Kidney epithelial cell (primary cell): ENCODE measurements around the gene B4GALT3. TPM values are rescaled to one million over a fixed set of nuclear protein-coding genes. Genes with fewer than 3 reads are reported as not detected.

Experiments
- DNase-seq: peaks from one replicate; pipeline ENCODE4 v3.0.0-alpha.2; 2010; ENCODE audit warnings: low read depth
- H3K27me3 ChIP-seq: 2 replicates; pipeline ENCODE4 v1.6.0; 2011; ENCODE audit warnings: low read length; ENCODE audit not compliant: control insufficient read depth, insufficient read depth
- H3K36me3 ChIP-seq: 2 replicates; pipeline ENCODE4 v1.5.1; 2011; ENCODE audit warnings: low read length; ENCODE audit not compliant: control insufficient read depth, insufficient read depth
- H3K4me3 ChIP-seq: 2 replicates; pipeline ENCODE4 v1.5.1; 2011; ENCODE audit warnings: low read depth, mild to moderate bottlenecking, control low read depth, low read length
- total RNA-seq: library from RNA; depleted of rRNA; stranded (reverse); fragments of >200 nt; gene quantifications from 2 replicates; pipeline ENCODE4 v1.2.3, GENCODE V29; 2015
- TF ChIP-seq, protein P1 (sequence below): IDR thresholded peaks from 2 replicates; pipeline ENCODE4 v1.5.1; 2011; ENCODE audit warnings: mild to moderate bottlenecking, moderate library complexity, low read length, control low read depth, inconsistent platforms; ENCODE audit not compliant: insufficient read depth, poor library complexity, severe bottlenecking

B4GALT3 gene
- total RNA-seq, 1 donor from 2014 or later = 45.7 TPM

DNA sequence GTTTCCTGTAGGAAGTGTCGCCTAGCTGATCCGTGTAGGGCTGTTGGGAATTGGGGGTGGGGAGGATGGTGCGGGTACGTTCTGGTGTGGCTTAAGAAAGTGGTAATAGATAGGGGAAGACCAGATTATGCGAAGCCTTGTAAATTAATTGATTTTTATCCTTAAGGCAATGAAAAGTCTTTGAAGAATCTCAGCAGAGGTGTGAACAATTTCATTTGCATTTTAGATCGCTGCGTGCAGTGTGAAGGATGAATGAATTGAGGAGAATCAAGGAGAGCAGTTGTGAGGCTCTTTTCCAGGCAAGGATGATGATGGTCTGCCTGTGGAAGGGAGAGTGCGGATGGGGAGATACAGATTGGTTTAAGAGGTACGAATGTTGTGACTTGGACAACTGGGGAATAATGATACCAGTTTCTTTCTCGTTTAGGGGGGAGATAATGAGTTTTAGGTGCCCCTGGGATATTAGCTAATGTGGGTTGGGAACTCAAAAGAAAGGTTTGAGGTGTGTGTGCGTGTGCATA lies 44.0 kb downstream of the B4GALT3 start:
- TF ChIP-seq, protein P1, sequence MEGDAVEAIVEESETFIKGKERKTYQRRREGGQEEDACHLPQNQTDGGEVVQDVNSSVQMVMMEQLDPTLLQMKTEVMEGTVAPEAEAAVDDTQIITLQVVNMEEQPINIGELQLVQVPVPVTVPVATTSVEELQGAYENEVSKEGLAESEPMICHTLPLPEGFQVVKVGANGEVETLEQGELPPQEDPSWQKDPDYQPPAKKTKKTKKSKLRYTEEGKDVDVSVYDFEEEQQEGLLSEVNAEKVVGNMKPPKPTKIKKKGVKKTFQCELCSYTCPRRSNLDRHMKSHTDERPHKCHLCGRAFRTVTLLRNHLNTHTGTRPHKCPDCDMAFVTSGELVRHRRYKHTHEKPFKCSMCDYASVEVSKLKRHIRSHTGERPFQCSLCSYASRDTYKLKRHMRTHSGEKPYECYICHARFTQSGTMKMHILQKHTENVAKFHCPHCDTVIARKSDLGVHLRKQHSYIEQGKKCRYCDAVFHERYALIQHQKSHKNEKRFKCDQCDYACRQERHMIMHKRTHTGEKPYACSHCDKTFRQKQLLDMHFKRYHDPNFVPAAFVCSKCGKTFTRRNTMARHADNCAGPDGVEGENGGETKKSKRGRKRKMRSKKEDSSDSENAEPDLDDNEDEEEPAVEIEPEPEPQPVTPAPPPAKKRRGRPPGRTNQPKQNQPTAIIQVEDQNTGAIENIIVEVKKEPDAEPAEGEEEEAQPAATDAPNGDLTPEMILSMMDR = no peak
- peak overlapping the region; percentile 92 for H3K4me3 ChIP-seq
- H3K27me3 ChIP-seq = no peaks in the 10 kb centered on the region
- DNase-seq = no peak
- no peaks in the 10 kb centered on the region for H3K36me3 ChIP-seq

DNA sequence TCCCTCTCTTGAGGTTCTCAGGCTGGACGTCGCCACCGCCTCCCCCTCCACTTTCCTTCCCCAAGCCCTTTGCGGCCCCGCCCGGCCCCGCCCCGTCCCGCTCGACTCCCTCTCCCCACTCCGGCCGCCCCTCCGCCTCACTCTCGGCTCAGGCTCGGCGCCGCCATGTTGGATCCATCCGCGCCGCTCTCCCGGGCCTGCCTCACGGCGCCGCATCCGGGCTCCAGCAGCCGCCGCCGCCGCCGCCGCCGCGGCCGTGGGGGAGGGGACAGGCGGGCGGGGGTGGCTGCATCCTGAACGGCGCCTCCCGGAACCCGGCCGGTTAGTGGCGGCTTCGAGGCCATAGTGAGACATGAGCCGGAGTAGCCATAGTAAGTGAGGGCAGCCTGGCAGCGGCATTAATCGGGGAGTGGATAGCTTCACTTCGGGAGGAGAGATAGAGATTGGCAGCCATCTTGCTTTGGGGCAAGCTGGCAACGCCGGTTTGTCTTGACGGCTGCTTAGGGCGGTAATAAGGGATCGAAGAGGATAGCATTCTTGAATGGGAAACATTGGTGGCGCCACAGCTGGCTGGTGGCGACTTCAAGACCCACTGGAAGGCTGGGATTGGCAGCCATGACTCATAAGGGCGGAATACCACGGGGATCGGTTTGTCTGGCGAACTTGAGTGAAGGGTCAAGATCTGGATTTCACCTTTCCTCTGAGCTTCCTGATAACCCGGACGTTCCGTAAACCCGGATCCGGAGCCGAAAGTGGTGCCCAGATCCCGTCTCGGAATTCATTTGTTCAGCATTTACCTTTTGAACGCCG lies 44.7 kb downstream of the B4GALT3 start, which contains the start of gene DEDD:
TSS of gene DEDD (minus strand) at position 258 of the 810 bp plus-strand sequence. CDS start 8,205 bp downstream, outside the sequence.
- peak; percentile 89 for DNase-seq
- no peaks in the 10 kb centered on the region for H3K27me3 ChIP-seq
- TF ChIP-seq, protein P1 = no peak
- no peaks in the 10 kb centered on the region for H3K36me3 ChIP-seq
- H3K4me3 ChIP-seq = peak within 1 kb of the TSS; percentile 92

DNA sequence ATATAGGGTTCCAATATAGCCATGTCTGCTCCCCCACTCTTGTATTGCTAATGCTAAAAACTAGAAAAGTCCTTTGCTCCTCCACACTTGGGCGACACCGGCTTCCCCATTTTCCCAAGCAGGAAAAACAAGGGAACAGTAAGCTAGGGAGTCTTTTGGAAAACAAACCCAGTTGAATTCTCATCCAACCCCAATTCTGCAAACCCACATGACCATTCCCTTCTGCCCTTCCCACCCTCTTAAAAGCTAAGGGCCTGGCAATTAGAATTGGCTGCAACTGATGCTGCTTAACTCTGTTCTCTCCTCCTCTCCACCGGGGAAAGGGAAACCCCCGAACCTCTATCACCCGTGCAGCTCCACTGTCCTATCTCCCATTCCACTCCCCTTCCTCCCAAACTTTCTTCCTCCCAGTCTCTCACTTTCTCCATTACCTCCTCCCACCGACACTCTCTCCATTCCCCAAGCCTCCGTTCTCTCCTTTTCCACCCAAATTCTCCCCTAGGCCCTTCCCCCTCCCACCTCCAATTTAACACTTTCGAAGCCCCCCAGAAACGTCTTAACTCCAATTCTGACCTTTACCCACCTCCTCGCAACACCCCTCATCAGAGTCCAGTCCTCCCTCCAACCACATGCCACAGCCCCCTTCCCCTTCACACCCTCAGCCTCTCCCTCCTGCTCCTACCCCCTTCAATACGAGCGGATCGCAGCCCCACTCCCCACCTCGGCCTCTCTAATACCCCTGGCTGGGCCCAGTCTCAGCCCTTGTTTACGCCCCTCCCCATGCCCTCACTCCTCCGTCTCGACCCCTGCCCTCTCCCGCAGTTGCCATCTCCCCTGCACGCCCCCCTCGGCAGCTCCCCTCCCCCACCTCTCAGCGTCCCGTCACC lies 45.5 kb downstream of the B4GALT3 start:
- peak overlapping the region; percentile 92 for H3K4me3 ChIP-seq
- TF ChIP-seq, protein P1 = no peak
- H3K36me3 ChIP-seq = no peaks in the 10 kb centered on the region
- no peak for DNase-seq
- H3K27me3 ChIP-seq = no peaks in the 10 kb centered on the region

DNA sequence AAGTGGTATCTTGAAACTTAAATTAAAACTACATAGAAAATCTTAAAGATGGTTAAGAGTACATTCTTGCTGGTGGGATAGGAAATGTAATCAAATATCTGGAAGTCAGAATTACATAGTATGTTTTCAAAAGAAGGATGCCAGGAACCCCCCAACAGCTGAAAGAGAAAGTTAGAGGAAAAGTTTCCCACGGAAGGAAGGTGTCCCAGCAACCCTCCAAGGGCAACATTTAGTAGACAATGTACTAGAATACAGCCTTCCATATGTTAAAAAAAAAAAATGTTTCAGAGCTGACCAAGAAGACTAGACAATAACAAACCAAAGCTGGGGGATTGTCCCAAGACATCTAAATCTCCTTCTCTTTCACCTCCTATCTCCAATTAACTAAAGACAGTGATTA lies 47.0 kb downstream of the B4GALT3 start:
- Histone ChIP-seq H3K27me3 (no peaks in the 10 kb centered on the region), H3K36me3 (no peaks in the 10 kb centered on the region), H3K4me3 (no peak overlapping the region)
- no peak for DNase-seq
- TF ChIP-seq, protein P1 = no peak

DNA sequence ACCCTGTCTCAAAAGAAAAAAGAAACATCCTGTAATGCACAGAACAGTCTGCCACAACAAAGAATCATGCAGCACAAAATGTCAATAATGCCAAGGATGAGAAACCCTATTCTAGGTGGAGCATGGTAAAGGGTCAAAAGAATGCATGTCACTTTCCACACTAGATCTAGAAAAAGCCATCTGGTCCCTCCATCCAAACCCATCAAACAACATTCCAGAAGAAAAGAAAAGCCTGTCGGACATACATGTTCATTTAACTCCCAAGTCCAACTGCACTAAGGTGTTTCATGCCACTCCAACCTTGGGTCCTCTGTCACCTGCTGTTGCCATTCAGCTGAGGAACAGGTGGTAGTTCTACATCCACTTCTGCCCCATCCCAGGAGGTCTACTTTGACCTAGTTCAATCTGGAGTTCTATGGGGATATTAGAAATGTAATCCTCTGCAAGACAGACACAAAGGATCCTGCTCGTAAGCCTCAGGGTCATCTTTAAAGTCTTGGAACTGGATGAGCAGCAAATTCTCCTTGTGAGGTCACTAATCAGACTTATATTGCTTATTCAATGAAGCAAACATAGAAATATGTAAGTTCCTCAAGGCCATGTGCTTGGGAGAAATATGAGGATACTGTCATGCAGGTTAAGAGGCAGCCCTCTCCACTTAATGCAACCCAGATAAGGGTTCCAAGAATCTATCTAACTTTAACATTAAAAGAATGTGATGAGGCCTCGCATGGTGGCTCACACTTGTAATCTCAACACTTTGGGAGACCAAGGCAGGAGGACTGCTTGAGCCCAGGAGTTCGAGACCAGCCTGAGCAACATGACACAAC lies 48.5 kb downstream of the B4GALT3 start:
- H3K36me3 ChIP-seq = no peaks in the 10 kb centered on the region

More for the DNA sequence above, 48.5 kb downstream of the B4GALT3 start:
- H3K27me3 ChIP-seq = no peaks in the 10 kb centered on the region
- DNase-seq = no peak
- no peak overlapping the region for H3K4me3 ChIP-seq
- TF ChIP-seq, protein P1 = no peak
